HUES6 (cell line): ENCODE results near the gene RANBP3L.

ENCODE experiments used
- H3K27ac ChIP-seq: 2 replicates; pipeline ENCODE4 v1.7.0; 2013; ENCODE audit warnings: low read depth, mild to moderate bottlenecking, low read length, inconsistent platforms
- H3K27me3 ChIP-seq: 2 replicates; pipeline ENCODE4 v1.6.1; 2013; ENCODE audit warnings: low read length; ENCODE audit not compliant: control insufficient read depth, insufficient read depth
- H3K36me3 ChIP-seq: 2 replicates; pipeline ENCODE4 v1.6.1; 2013; ENCODE audit warnings: low read length; ENCODE audit not compliant: control insufficient read depth, insufficient read depth
- H3K4me1 ChIP-seq: 2 replicates; pipeline ENCODE4 v1.6.1; 2013; ENCODE audit warnings: low read length; ENCODE audit not compliant: control insufficient read depth, insufficient read depth
- H3K4me3 ChIP-seq: 2 replicates; pipeline ENCODE4 v1.5.1; 2013; ENCODE audit warnings: low read depth, low read length
- H3K9ac ChIP-seq: one replicate; pipeline ENCODE4 v1.6.1; 2013; ENCODE audit warnings: mild to moderate bottlenecking, low read length
- H3K9me3 ChIP-seq: 2 replicates; pipeline ENCODE4 v1.6.1; 2013; ENCODE audit warnings: low read depth, low read length; ENCODE audit not compliant: control insufficient read depth, insufficient read depth

RANBP3L gene

GRCh38 chr5:36264202-36264760, 37.4 kb downstream of the RANBP3L start:
- Histone ChIP-seq H3K4me3 (no peak overlapping the region), H3K9me3 (no peaks in the 10 kb centered on the region), H3K4me1 (no peaks in the 10 kb centered on the region), H3K27me3 (no peaks in the 10 kb centered on the region), H3K27ac (no peak overlapping the region), H3K36me3 (no peaks in the 10 kb centered on the region), H3K9ac (no peak overlapping the region)

- no peaks in the 10 kb centered on the region for H3K9me3 ChIP-seq
- H3K9ac ChIP-seq, result no peak overlapping the region
- no peaks in the 10 kb centered on the region for H3K4me1 ChIP-seq
- no peak overlapping the region for H3K4me3 ChIP-seq
- H3K36me3 ChIP-seq, result no peaks in the 10 kb centered on the region
- no peaks in the 10 kb centered on the region for H3K27me3 ChIP-seq
- no peak overlapping the region for H3K27ac ChIP-seq
Observed at GRCh38 chr5:36261186-36261585, 40.5 kb downstream of the RANBP3L start.

- H3K27me3 ChIP-seq, result no peaks in the 10 kb centered on the region
- no peak overlapping the region for H3K4me3 ChIP-seq
- no peak overlapping the region for H3K27ac ChIP-seq
- no peaks in the 10 kb centered on the region for H3K36me3 ChIP-seq
- no peaks in the 10 kb centered on the region for H3K9me3 ChIP-seq
- no peaks in the 10 kb centered on the region for H3K4me1 ChIP-seq
- H3K9ac ChIP-seq, result no peak overlapping the region
Observed at GRCh38 chr5:36253575-36253974, 48.1 kb downstream of the RANBP3L start.

GRCh38 chr5:36252722-36253365, 48.9 kb downstream of the RANBP3L start:
- no peak overlapping the region for H3K9ac ChIP-seq
- H3K9me3 ChIP-seq, result no peaks in the 10 kb centered on the region
- no peaks in the 10 kb centered on the region for H3K27me3 ChIP-seq
- H3K4me1 ChIP-seq, result no peaks in the 10 kb centered on the region
- H3K4me3 ChIP-seq, result no peak overlapping the region
- no peaks in the 10 kb centered on the region for H3K36me3 ChIP-seq
- H3K27ac ChIP-seq, result no peak overlapping the region

GRCh38 chr5:36251218-36251617, 50.5 kb downstream of the RANBP3L start:
- no peaks in the 10 kb centered on the region for H3K9me3 ChIP-seq
- H3K36me3 ChIP-seq, result no peaks in the 10 kb centered on the region
- no peak overlapping the region for H3K27ac ChIP-seq
- H3K4me1 ChIP-seq, result no peaks in the 10 kb centered on the region
- no peaks in the 10 kb centered on the region for H3K27me3 ChIP-seq
- H3K4me3 ChIP-seq, result no peak overlapping the region
- no peak overlapping the region for H3K9ac ChIP-seq

GRCh38 chr5:36250427-36250826, 51.3 kb downstream of the RANBP3L start:
- no peak overlapping the region for H3K4me3 ChIP-seq
- no peaks in the 10 kb centered on the region for H3K4me1 ChIP-seq
- no peak overlapping the region for H3K9ac ChIP-seq
- no peaks in the 10 kb centered on the region for H3K27me3 ChIP-seq
- H3K36me3 ChIP-seq, result no peaks in the 10 kb centered on the region
- no peaks in the 10 kb centered on the region for H3K9me3 ChIP-seq
- H3K27ac ChIP-seq, result no peak overlapping the region

- H3K36me3 ChIP-seq, result no peaks in the 10 kb centered on the region
- H3K27me3 ChIP-seq, result peaks cover 19% of the 10 kb centered on the region
- no peak overlapping the region for H3K9ac ChIP-seq
- H3K4me3 ChIP-seq, result no peak overlapping the region
- H3K27ac ChIP-seq, result no peak overlapping the region
- peaks cover 3% of the 10 kb centered on the region; the same call in 1 of the 2 replicates for H3K4me1 ChIP-seq
- H3K9me3 ChIP-seq, result peaks cover 6% of the 10 kb centered on the region
Observed at GRCh38 chr5:36246036-36246800, 55.5 kb downstream of the RANBP3L start.

- Histone ChIP-seq H3K4me3 (no peak overlapping the region), H3K9ac (no peak overlapping the region), H3K27me3 (peaks cover 19% of the 10 kb centered on the region), H3K27ac (no peak overlapping the region), H3K9me3 (peaks cover 6% of the 10 kb centered on the region), H3K4me1 (peaks cover 20% of the 10 kb centered on the region; the same call in 1 of the 2 replicates), H3K36me3 (no peaks in the 10 kb centered on the region)
Observed at GRCh38 chr5:36244076-36244475, 57.6 kb downstream of the RANBP3L start.

GRCh38 chr5:36243653-36244052, 58.0 kb downstream of the RANBP3L start:
- Histone ChIP-seq H3K9ac (no peak overlapping the region), H3K36me3 (no peaks in the 10 kb centered on the region), H3K27ac (no peak overlapping the region), H3K9me3 (peaks cover 6% of the 10 kb centered on the region), H3K27me3 (peaks cover 19% of the 10 kb centered on the region), H3K4me1 (peaks cover 23% of the 10 kb centered on the region; the same call in 1 of the 2 replicates), H3K4me3 (no peak overlapping the region)

- peaks cover 6% of the 10 kb centered on the region for H3K9me3 ChIP-seq
- H3K36me3 ChIP-seq, result no peaks in the 10 kb centered on the region
- peaks cover 23% of the 10 kb centered on the region; the same call in 1 of the 2 replicates for H3K4me1 ChIP-seq
- peak overlapping the region; percentile 78 for H3K4me3 ChIP-seq
- H3K27me3 ChIP-seq, result peaks cover 19% of the 10 kb centered on the region
- peak overlapping the region; percentile 45; the same call in 1 of the 2 replicates for H3K27ac ChIP-seq
- H3K9ac ChIP-seq, result peak overlapping the region; percentile 37
Observed at GRCh38 chr5:36242534-36243485, 58.9 kb downstream of the RANBP3L start.
